Stimulated activated CD8-positive, alpha-beta memory T cell treated with anti-CD3 and anti-CD28 coated beads, Interleukin-4, amount 100 ng/mL, for 24 hours (primary cell): ENCODE results near the gene PCDHA1.

Source experiments
- DNase-seq: peaks from one replicate; pipeline ENCODE4 v3.0.0-alpha.2; 2020; ENCODE audit warnings: low read depth

Gene PCDHA1

DNA sequence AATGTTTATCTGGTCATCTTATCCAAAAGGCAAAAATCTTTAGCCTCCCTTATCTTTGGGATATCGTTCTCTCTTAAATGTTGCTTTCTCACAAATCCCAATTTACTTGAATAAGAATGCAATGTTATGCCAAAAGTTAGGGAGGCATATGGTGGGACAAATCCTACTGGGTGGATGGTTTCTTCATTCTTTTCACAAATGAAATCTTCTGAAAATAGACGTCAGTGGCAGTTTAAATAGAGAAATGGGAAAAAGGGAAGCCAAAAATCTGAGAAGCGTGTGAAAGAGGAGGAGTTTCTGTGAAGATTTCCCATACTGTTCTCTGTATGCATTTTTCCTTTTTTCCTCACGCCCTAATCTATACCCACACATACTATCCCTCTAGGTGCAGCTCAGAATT, 137.7 kb downstream of the PCDHA1 start:
- no peak for DNase-seq

- no peak for DNase-seq
Measured at GRCh38 chr5:140925806-140926442, 140.0 kb downstream of the PCDHA1 start, which contains the start of gene PCDHAC1. TSS of gene PCDHAC1 (plus strand) at chr5:140926299. CDS start at chr5:140926893, 594 bp downstream.

GRCh38 chr5:140926443-140927227, 140.7 kb downstream of the PCDHA1 start:
- peak; percentile 4 for DNase-seq

- DNase-seq = no peak
Measured at GRCh38 chr5:140927228-140927573, 141.3 kb downstream of the PCDHA1 start.

GRCh38 chr5:140934964-140935606, 149.1 kb downstream of the PCDHA1 start:
- no peak for DNase-seq

DNA sequence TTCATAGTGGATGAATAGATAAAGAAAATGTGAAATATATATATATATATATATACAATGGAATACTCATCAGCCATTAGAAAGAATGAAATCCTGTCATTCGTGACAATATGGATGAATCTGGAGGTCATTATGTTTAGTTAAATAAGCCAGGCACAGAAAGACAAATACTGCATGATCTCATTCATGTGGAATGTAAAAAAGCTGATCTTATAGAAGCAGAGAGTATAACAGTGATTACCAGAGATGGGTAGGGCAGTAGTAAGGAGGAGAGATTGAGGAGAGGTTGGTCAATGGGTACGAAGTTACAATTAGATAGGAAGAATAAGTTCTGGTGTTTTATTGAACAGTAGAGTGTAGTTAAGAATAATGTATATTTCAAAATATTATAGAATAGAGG, 160.6 kb downstream of the PCDHA1 start:
- no peak for DNase-seq

- no peak for DNase-seq
Measured at GRCh38 chr5:140951636-140952035, 165.7 kb downstream of the PCDHA1 start.

DNA sequence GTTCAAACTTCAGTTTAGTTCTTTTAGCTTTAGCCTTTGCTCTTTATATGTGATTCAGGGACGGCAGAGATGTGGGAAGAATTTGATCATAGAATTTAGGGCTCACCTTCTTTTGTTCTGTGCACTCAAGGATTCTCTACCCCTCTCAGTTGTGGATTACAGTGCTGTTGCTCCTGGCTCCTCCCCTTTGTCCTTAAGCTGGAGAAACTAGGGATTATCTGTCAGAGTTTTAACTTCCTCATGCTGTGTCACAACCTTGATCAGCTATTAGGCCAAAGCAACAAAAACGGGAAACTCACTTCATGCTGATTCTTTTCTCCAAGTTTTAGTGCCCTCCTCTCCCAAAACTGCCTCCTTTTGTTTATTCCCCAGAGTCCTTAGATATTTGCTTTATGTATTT, 167.3 kb downstream of the PCDHA1 start:
- no peak for DNase-seq

- no peak for DNase-seq
Measured at GRCh38 chr5:140962190-140962589, 176.2 kb downstream of the PCDHA1 start.

GRCh38 chr5:140964356-140964755, 178.4 kb downstream of the PCDHA1 start:
- DNase-seq = no peak

GRCh38 chr5:140965905-140966292, 180.0 kb downstream of the PCDHA1 start:
- DNase-seq = no peak

GRCh38 chr5:140966293-140967225, 180.6 kb downstream of the PCDHA1 start, which contains the start of gene PCDHAC2:
TSS of gene PCDHAC2 (plus strand) at chr5:140966476. CDS start at chr5:140966767, 291 bp downstream.
- DNase-seq = no peak

GRCh38 chr5:140967226-140967893, 181.4 kb downstream of the PCDHA1 start:
- DNase-seq = no peak

DNA sequence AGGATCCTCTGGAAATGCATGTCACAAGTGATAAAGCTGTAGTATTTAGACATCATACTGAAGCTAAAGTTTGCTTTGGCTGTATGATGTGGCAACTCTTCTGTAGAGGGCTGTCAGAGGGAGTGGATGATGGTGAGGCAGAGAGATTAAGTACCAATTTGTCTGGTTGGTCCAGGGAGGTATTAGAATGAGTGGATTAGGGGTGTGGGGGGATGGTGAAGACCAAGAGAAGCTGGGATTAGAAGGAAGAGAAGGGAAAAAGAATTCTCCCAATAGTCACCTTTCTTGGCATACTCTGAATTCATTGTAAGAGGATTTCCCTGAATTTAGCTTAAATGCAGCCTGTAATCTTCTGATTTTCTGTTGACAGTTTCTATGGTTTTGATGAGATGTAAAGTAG, 183.9 kb downstream of the PCDHA1 start:
- no peak for DNase-seq

DNA sequence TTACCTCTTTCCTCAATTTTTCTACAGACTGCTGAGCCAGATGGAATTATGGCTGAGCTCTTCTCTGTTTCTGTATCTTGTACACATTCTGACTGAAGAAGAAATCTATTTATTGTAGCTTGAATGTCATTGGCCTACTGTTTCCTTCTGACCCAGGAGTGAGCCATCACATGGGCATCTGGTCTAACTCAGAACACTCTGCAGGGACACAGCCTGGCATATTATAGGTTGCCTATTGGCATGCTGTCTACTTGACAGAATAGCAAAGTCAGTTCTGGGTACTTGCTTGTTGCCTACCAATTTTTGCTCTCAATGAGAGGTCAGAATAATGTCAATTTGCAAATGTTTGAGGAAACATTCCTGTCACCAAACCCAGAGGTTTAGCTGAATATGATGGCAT, 187.6 kb downstream of the PCDHA1 start:
- no peak for DNase-seq

DNA sequence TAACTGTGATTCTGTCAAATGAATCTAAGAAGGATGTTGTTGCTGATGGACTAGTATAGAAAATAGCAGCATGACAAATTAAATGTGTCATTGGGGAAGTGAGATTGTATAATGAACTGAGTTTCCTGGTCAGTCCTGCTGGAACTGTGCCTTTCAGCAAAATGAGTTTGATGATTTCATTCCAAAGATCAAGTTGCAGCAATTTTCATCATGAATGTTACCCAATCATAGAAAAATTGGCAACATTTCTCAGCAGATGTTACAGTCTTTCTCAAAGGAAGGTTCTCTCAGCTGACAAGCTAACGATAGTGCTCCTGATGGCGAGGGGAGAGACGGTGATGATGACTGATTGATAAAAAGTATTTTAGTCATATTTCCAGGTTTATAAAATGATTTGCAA, 191.1 kb downstream of the PCDHA1 start:
- DNase-seq = no peak

DNA sequence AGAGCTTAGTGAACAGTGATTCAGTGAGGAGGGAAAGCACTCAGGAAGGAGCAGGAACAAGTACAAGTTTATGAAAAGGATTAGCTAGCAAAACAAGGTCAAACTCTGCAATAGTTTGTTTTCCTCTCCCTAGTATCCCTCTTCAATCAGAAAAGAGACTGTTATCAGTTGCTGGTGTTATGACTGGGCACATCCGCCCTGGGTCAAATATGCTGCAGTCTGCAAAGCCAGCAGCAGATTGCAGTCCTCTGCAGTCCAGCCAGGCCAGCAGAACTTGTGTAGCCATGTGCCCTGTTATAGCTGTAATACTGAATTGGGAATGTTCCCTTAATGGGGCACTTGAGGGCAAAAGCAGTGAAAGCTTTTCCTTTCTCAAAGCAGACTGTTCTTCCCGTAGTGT, 192.3 kb downstream of the PCDHA1 start:
- DNase-seq = no peak

DNA sequence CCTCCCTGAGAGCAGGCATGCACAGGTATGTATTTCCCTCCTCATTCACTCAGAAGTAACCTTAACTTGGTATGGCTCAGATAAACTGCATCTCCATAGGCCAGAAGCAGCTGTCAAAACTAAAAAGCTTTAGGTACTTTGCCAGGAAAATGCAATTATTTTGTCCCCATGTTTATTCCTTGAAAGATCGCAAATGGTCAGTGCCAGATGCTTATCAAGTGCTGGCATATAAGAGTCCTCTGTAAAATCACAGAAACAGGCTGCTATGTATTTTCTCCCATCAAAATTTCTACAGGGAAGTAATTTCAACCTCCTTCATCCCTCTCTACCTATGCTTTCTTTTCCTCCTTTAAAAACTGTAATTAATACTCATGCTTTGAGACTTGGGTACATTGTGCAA, 193.0 kb downstream of the PCDHA1 start:
- DNase-seq = no peak

- no peak for DNase-seq
Measured at GRCh38 chr5:140982083-140982716, 196.3 kb downstream of the PCDHA1 start.

- no peak for DNase-seq
Measured at GRCh38 chr5:140986117-140986521, 200.2 kb downstream of the PCDHA1 start.

GRCh38 chr5:140988100-140988499, 202.2 kb downstream of the PCDHA1 start:
- DNase-seq = no peak
